K562 (cell line): ENCODE results near the gene TLK2. TPM values are rescaled to one million over a fixed set of nuclear protein-coding genes. Genes with fewer than 3 reads are reported as not detected.
"Not testable (repeated sequence)": the region's sequence is repeated elsewhere in the genome, so short reads cannot be mapped to it uniquely, and the experiment has no call there.

Source experiments
- ATAC-seq: fragments of 200-7000 bp; cut with Tn5 transposase; 3 replicates; pipeline ENCODE4 v1.9.1; 2020; ENCODE audit warnings: moderate library complexity
- BruUV-seq: library from RNA; stranded (reverse); fragments of 400-500 nt; replicated peaks from 2 replicates; lab custom pipeline; 2021; lab: Mats Ljungman, UMichigan
- CTCF ChIA-PET: fragments of 300-600 bp; formaldehyde crosslinking; extraction: SDS; loops from one replicate; lab custom pipeline; 2021; ENCODE audit warnings: low intra/inter-chr PET ratio; lab: Yijun Ruan, JAX
- POLR2A ChIA-PET: fragments of 300-600, 350-650 bp; sonication (Branson Sonifier 250); formaldehyde crosslinking; extraction: SDS; loops from one replicate; lab custom pipeline; 2021; ENCODE audit warnings: antibody characterized with exemption, inconsistent platforms; lab: Yijun Ruan, JAX
- DNase-seq, 4 experiments: peaks; one replicate each; pipeline versions ENCODE4 v3.0.0 to v3.0.0-alpha.2; 2011 to 2018; ENCODE audit warnings: low spot score in 3 of 4, mixed read lengths in 3 of 4; ENCODE audit errors: extremely low read depth in 1 of 4
- FAIRE-seq: peaks from 2 replicates; lab custom pipeline; 2011; peaks lifted over from hg19 to GRCh38; lab: Jason Lieb, UNC
- H2AFZ ChIP-seq: 2 replicates; pipeline ENCODE4 v1.6.0; 2011; ENCODE audit warnings: low read depth, low read length, control low read depth, inconsistent platforms
- H3K27ac ChIP-seq: fragments of 200-600 bp; 3 replicates; pipeline ENCODE4 v1.8.0; 2011; ENCODE audit warnings: low read depth, mild to moderate bottlenecking, control low read depth, inconsistent platforms, low read length, moderate library complexity, mixed read lengths; ENCODE audit errors: extremely low read depth
- H3K27me3 ChIP-seq, 2 experiments: fragments of 300-600 bp in 1 of 2; 2 replicates in 1 of 2; 3 replicates in 1 of 2; pipeline versions ENCODE4 v1.6.0 to v1.8.0; 2011; ENCODE audit warnings: inconsistent platforms in 2 of 2, low read length in 2 of 2, mild to moderate bottlenecking in 1 of 2, mixed read lengths in 1 of 2, moderate library complexity in 1 of 2; ENCODE audit not compliant: control insufficient read depth in 2 of 2, insufficient read depth in 2 of 2
- H3K36me3 ChIP-seq: fragments of 300-600 bp; 3 replicates; pipeline ENCODE4 v1.8.0; 2011; ENCODE audit warnings: mild to moderate bottlenecking, low read length, inconsistent platforms; ENCODE audit not compliant: control insufficient read depth, insufficient read depth
- H3K4me1 ChIP-seq, 2 experiments: fragments of 200-600 bp in 1 of 2; replicated peaks in 1 of 2; 2 replicates in 1 of 2; 3 replicates in 1 of 2; pipeline versions ENCODE4 v1.5.1 to v1.8.0; 2011; ENCODE audit warnings: inconsistent platforms in 2 of 2, low read length in 2 of 2, mild to moderate bottlenecking in 1 of 2, mixed read lengths in 1 of 2, moderate library complexity in 1 of 2; ENCODE audit not compliant: control insufficient read depth in 2 of 2, insufficient read depth in 2 of 2
- H3K4me2 ChIP-seq: 2 replicates; pipeline ENCODE4 v1.6.1; 2011; ENCODE audit warnings: low read length, control low read depth, inconsistent platforms, mixed read lengths; ENCODE audit not compliant: insufficient read depth
- H3K4me3 ChIP-seq: fragments of 200-600 bp; sonication (generic), shearing (Covaris generic); 2 replicates; pipeline ENCODE4 v1.5.1; 2016; ENCODE audit warnings: control low read depth, inconsistent platforms
- H3K79me2 ChIP-seq: fragments of 200-600 bp; 3 replicates; pipeline ENCODE4 v1.8.0; 2011; ENCODE audit warnings: low read length, inconsistent platforms; ENCODE audit not compliant: control insufficient read depth, insufficient read depth
- H3K9ac ChIP-seq, 2 experiments: 2 replicates each; pipeline versions ENCODE4 v1.6.0 to v1.6.1; 2011; ENCODE audit warnings: low read depth in 2 of 2, low read length in 2 of 2, control low read depth in 1 of 2, inconsistent platforms in 1 of 2, mild to moderate bottlenecking in 1 of 2, mixed read lengths in 1 of 2; ENCODE audit not compliant: insufficient read depth in 1 of 2
- H3K9me1 ChIP-seq: one replicate; pipeline ENCODE4 v1.6.0; 2011; ENCODE audit warnings: inconsistent platforms, mild to moderate bottlenecking, low read length, moderate library complexity; ENCODE audit not compliant: control insufficient read depth, insufficient read depth
- H3K9me3 ChIP-seq: replicated peaks from 2 replicates; pipeline ENCODE4 v1.5.1; 2011; ENCODE audit warnings: low read depth, low read length, inconsistent platforms; ENCODE audit not compliant: control insufficient read depth, insufficient read depth
- H4K20me1 ChIP-seq: replicated peaks from 2 replicates; pipeline ENCODE4 v1.6.1; 2011; ENCODE audit warnings: low read length, inconsistent platforms, mixed read lengths; ENCODE audit not compliant: control insufficient read depth, insufficient read depth
- ZNF121 ChIP-seq: sonication (generic); formaldehyde crosslinking; conservative IDR thresholded peaks from 2 replicates; pipeline ENCODE4 v1.8.0; 2022; ENCODE audit warnings: missing genetic modification reagents
- ZNF324 ChIP-seq: fragments of 250-450 bp; sonication (Bioruptor Pico); IDR thresholded peaks from 2 replicates; pipeline ENCODE4 v1.4.0; 2020; ENCODE audit warnings: mild to moderate bottlenecking
- WGBS: fragments of 100-300 bp; shearing (Covaris generic); methylation state at CpG from one replicate; pipeline ENCODE4 v1.1.6; 2016; ENCODE audit warnings: low coverage, mixed read lengths; ENCODE audit not compliant: insufficient coverage; ENCODE audit errors: missing lambda C conversion rate; 5-methylcytosine and 5-hydroxymethylcytosine counted together
- in situ Hi-C: fragments of 300-500 bp; cut with MboI; formaldehyde crosslinking; loops from 4 replicates; pipeline ENCODE4 v1.15.0; 2018; ENCODE audit warnings: inconsistent platforms, mixed read lengths
- intact Hi-C: fragments of 100-400 bp; cut with micrococcal nuclease; formaldehyde crosslinking; loops from 2 replicates; pipeline ENCODE4 v1.14.2; 2022
- polyA plus RNA-seq, 8 experiments: library from polyadenylated mRNA; depleted of rRNA in 4 of 8; stranded (reverse) in 5 of 8; unstranded in 3 of 8; fragments of >200 nt; fragmentation: Nextera tagmentation in 2 of 8; fragmentation: Illumina TruSeq in 1 of 8; extraction: Ambion mirVana in 2 of 8; extraction: Trizol in 1 of 8; gene quantifications; 2 replicates each; pipeline versions ENCODE4 v1.2.1 to v1.2.3, GENCODE V29; 2011 to 2014; ENCODE audit warnings: inconsistent platforms in 1 of 8, missing spikeins in 1 of 8
- total RNA-seq, 7 experiments: library from RNA; depleted of rRNA in 6 of 7; stranded (reverse); fragments of >200 nt in 6 of 7; fragmentation: Illumina TruSeq in 2 of 7; extraction: Trizol in 2 of 7; gene quantifications; 2 replicates each; pipeline versions ENCODE4 v1.2.1 to v1.2.3, GENCODE V29; 2011 to 2021; ENCODE audit warnings: low replicate concordance in 1 of 7

Gene TLK2
- total and polyA plus RNA-seq, 9 of the 15 experiments (the other 6 are each of a cell fraction or from before 2014, with no cell fraction given): 10.1 to 51.9 (median 32.4) TPM

DNA sequence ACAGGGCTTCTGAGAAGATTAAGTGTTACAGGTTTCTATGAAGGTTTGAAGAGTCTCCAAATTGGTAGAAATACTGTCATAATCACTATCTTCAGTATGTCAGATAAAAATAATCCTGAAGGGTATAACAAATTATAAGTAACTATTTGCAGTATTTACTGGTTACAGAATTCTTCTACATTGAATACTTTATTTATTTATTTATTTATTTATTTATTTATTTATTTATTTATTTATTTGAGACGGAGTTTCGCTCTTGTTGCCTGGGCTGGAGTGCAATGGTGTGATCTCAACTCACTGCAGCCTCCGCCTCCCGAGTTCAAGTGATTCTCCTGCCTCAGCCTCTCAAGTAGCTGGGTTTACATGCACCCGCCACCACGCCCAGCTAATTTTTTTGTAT lies 125.2 kb downstream of the TLK2 start:
- H3K4me3 ChIP-seq, in situ Hi-C loops, intact Hi-C loops, H3K4me2 ChIP-seq, H3K9me1 ChIP-seq, H4K20me1 ChIP-seq, H3K27me3 ChIP-seq, BruUV-seq, H3K9ac ChIP-seq, H3K9me3 ChIP-seq, H3K4me1 ChIP-seq, H3K27ac ChIP-seq, H2AFZ ChIP-seq, CTCF ChIA-PET, H3K79me2 ChIP-seq, FAIRE-seq, DNase-seq, ATAC-seq: not testable (repeated sequence)
- WGBS: 98% methylated on average over 6 of the region's 6 CpGs
- H3K36me3 ChIP-seq: peaks cover 78% of the 10 kb centered on the region; the same call in 2 of the 3 replicates
- POLR2A ChIA-PET: interaction anchor here (0.6 kb wide), 1 partner anchor 32 kb away, joined by 3 read pairs; no protein-coding TSS in a partner anchor

DNA sequence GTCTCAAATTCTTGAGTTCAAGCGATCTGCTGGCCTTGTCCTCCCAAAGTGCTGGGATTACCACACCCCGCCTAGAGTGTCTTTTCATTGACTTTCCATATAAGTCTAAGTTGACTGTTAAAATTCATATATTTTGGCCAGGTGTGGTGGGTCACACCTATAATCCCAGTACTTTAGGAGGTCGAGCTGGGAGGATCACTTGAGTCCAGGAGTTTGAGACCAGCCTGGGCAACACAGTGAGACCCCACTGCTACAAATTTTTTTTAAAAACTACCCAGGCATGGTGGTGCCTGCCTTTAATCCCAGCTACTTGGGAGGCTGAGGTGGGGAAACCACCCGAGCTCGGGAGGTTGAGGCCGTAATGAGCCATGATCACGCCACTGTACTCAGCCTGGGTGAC lies 127.0 kb downstream of the TLK2 start:
- FAIRE-seq: no peak
- intact Hi-C loops (no loop called here), in situ Hi-C loops (no loop called here)
- Histone ChIP-seq H3K9ac (no peak overlapping the region), H3K27ac (no peak overlapping the region), H3K9me3 (no peaks in the 10 kb centered on the region), H3K4me2 (no peak overlapping the region), H3K27me3 (no peaks in the 10 kb centered on the region), H3K79me2 (no peaks in the 10 kb centered on the region), H3K36me3 (peaks cover 80% of the 10 kb centered on the region), H3K4me3 (no peak overlapping the region), H3K4me1 (no peaks in the 10 kb centered on the region), H2AFZ (no peak overlapping the region), H4K20me1 (no peaks in the 10 kb centered on the region), H3K9me1 (no peaks in the 10 kb centered on the region)
- no peak for DNase-seq
- 98% methylated on average over 7 of the region's 7 CpGs for WGBS
- no TSS peak for BruUV-seq
- TF ChIP-seq ZNF324 (CRISPR knock-in tag): no peak
- TF ChIP-seq ZNF121: peak; percentile 46
- ChIA-PET CTCF (no interaction called here), POLR2A (no interaction called here)
- no peak for ATAC-seq
